Measurements from ENCODE around the gene TRHDE. TPM values are rescaled to one million over a fixed set of nuclear protein-coding genes. Genes with fewer than 3 reads are reported as not detected.

The TRHDE gene
- polyA plus RNA-seq, 1 donor from 2014 or later: 20.6 TPM

- Histone ChIP-seq H2AFZ (ENCODE audit: low read depth, low read length) (no peak overlapping the region), H3K36me3 (ENCODE audit: insufficient read depth, low read length) (no peaks in the 10 kb centered on the region), H3K4me2 (ENCODE audit: low read length) (no peak overlapping the region), H3K9me3 (ENCODE audit: low read length) (peaks cover 4% of the 10 kb centered on the region), H3K27ac (ENCODE audit: low read length) (no peak overlapping the region), H3K27me3 (ENCODE audit: insufficient read depth, low read depth, low read length) (no peaks in the 10 kb centered on the region), H3K79me2 (replicated peaks; ENCODE audit: insufficient read depth, low read length) (no peaks in the 10 kb centered on the region), H3K9me2 (ENCODE audit: insufficient read depth, low read length) (no peaks in the 10 kb centered on the region), H3K4me3 (ENCODE audit: low read length) (no peak overlapping the region), H3K9ac (ENCODE audit: low read length) (no peak overlapping the region), H4K20me1 (ENCODE audit: insufficient read depth) (no peaks in the 10 kb centered on the region), H3F3A (ENCODE audit: insufficient read depth, low read length, poor library complexity, severe bottlenecking) (no peaks in the 10 kb centered on the region)
- no peak for TF ChIP-seq TAF1 (IDR thresholded peaks at IDR 0.05; ENCODE audit: low read depth)
- no peak for TF ChIP-seq MXI1 (conservative IDR thresholded peaks at IDR 0.05; ENCODE audit: poor library complexity, severe bottlenecking)
- TF ChIP-seq SMC3 (conservative IDR thresholded peaks at IDR 0.05; ENCODE audit: poor library complexity): no peak
- TF ChIP-seq EP300 (conservative IDR thresholded peaks at IDR 0.05; ENCODE audit: poor library complexity, severe bottlenecking): no peak
- TF ChIP-seq POLR2AphosphoS5 (IDR thresholded peaks at IDR 0.05): no peak
- TF ChIP-seq REST (IDR thresholded peaks at IDR 0.05; ENCODE audit: borderline replicate concordance): no peak
- TF ChIP-seq RAD21 (conservative IDR thresholded peaks at IDR 0.05): no peak
- TF ChIP-seq EZH2 (IDR thresholded peaks at IDR 0.05; ENCODE audit: borderline replicate concordance, insufficient read depth, low read length, poor library complexity, severe bottlenecking): no peak
- no peak for TF ChIP-seq CTCF (IDR thresholded peaks at IDR 0.05; ENCODE audit: poor library complexity, severe bottlenecking)
Observed at GRCh38 chr12:72453066-72453465, 180.9 kb downstream of the TRHDE start.

DNA sequence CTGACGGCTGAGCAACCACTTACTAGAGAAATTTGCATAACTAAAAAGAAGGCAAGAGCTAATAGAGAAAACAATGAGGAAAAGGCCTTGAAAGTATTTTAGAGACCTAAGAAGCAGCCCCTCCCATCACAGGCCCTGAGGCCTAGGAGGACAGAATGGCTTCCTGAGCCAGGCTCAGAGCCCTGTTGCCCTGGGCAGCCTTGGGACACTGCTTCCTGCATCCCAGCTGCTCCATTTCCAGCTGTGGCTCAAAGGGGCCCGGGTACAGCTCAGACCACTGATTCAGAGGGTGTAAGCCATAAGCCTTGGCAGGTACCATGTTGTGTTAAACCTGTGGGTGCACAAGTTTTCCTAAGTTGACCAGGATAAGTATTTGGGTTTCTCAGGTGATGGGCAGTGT lies 181.4 kb downstream of the TRHDE start:
- Histone ChIP-seq H2AFZ (ENCODE audit: low read depth, low read length) (no peak overlapping the region), H3K4me3 (ENCODE audit: low read length) (no peak overlapping the region), H4K20me1 (ENCODE audit: insufficient read depth) (no peaks in the 10 kb centered on the region), H3K9me3 (ENCODE audit: low read length) (peaks cover 4% of the 10 kb centered on the region), H3F3A (ENCODE audit: insufficient read depth, low read length, poor library complexity, severe bottlenecking) (no peaks in the 10 kb centered on the region), H3K27me3 (ENCODE audit: insufficient read depth, low read depth, low read length) (no peaks in the 10 kb centered on the region), H3K9me2 (ENCODE audit: insufficient read depth, low read length) (no peaks in the 10 kb centered on the region), H3K9ac (ENCODE audit: low read length) (no peak overlapping the region), H3K4me2 (ENCODE audit: low read length) (no peak overlapping the region), H3K36me3 (ENCODE audit: insufficient read depth, low read length) (no peaks in the 10 kb centered on the region), H3K27ac (ENCODE audit: low read length) (no peak overlapping the region), H3K79me2 (replicated peaks; ENCODE audit: insufficient read depth, low read length) (no peaks in the 10 kb centered on the region)
- TF ChIP-seq SMC3 (conservative IDR thresholded peaks at IDR 0.05; ENCODE audit: poor library complexity) (no peak), CTCF (IDR thresholded peaks at IDR 0.05; ENCODE audit: poor library complexity, severe bottlenecking) (no peak), REST (IDR thresholded peaks at IDR 0.05; ENCODE audit: borderline replicate concordance) (no peak), EZH2 (IDR thresholded peaks at IDR 0.05; ENCODE audit: borderline replicate concordance, insufficient read depth, low read length, poor library complexity, severe bottlenecking) (no peak), POLR2AphosphoS5 (IDR thresholded peaks at IDR 0.05) (no peak), RAD21 (conservative IDR thresholded peaks at IDR 0.05) (no peak), EP300 (conservative IDR thresholded peaks at IDR 0.05; ENCODE audit: poor library complexity, severe bottlenecking) (no peak), TAF1 (IDR thresholded peaks at IDR 0.05; ENCODE audit: low read depth) (no peak), MXI1 (conservative IDR thresholded peaks at IDR 0.05; ENCODE audit: poor library complexity, severe bottlenecking) (no peak)
